ENCODE results near the gene PDE6B.
"Not testable (repeated sequence)": the region's sequence is repeated elsewhere in the genome, so short reads cannot be mapped to it uniquely, and the experiment has no call there.

Gene PDE6B

GRCh38 chr4:624705-625590 lies at the start of gene PDE6B:
PDE6B (plus strand) TSS chr4:625573; CDS start chr4:625627, 54 bp downstream.
- in situ Hi-C loops (cut with MboI; ENCODE audit: low sequenced_read_pairs) = no loop called here

- in situ Hi-C loops (cut with MboI; ENCODE audit: low sequenced_read_pairs) = no loop called here
These were observed 49.0 kb upstream of the PDE6B start, which contains the start of gene TMEM271 for GRCh38 chr4:576245-576821. TMEM271 (minus strand) TSS chr4:576295; CDS start chr4:576062, 233 bp downstream.

- in situ Hi-C loops (cut with MboI; ENCODE audit: low sequenced_read_pairs) = no loop called here
These were observed 48.3 kb upstream of the PDE6B start for GRCh38 chr4:576991-577498.

- in situ Hi-C loops (cut with MboI; ENCODE audit: low sequenced_read_pairs) = no loop called here
These were observed 47.6 kb upstream of the PDE6B start for GRCh38 chr4:577499-578450.

- in situ Hi-C loops (cut with MboI; ENCODE audit: low sequenced_read_pairs) = no loop called here
These were observed 46.6 kb upstream of the PDE6B start for GRCh38 chr4:578451-579443.

- in situ Hi-C loops (cut with MboI; ENCODE audit: low sequenced_read_pairs) = no loop called here
These were observed 45.7 kb upstream of the PDE6B start for GRCh38 chr4:579543-580175.

GRCh38 chr4:581181-581580 lies 44.2 kb upstream of the PDE6B start:
- in situ Hi-C loops (cut with MboI; ENCODE audit: low sequenced_read_pairs) = no loop called here

- in situ Hi-C loops (cut with MboI; ENCODE audit: low sequenced_read_pairs) = no loop called here
These were observed 43.5 kb upstream of the PDE6B start for GRCh38 chr4:581753-582361.

- in situ Hi-C loops (cut with MboI; ENCODE audit: low sequenced_read_pairs) = no loop called here
These were observed 41.6 kb upstream of the PDE6B start for GRCh38 chr4:583820-584219.

- in situ Hi-C loops (cut with MboI; ENCODE audit: low sequenced_read_pairs) = no loop called here
These were observed 37.6 kb upstream of the PDE6B start for GRCh38 chr4:587671-588350.

GRCh38 chr4:588351-588849 lies 37.0 kb upstream of the PDE6B start:
- in situ Hi-C loops (cut with MboI; ENCODE audit: low sequenced_read_pairs) = no loop called here

- in situ Hi-C loops (cut with MboI; ENCODE audit: low sequenced_read_pairs) = no loop called here
These were observed 36.0 kb upstream of the PDE6B start for GRCh38 chr4:589219-589963.

- in situ Hi-C loops (cut with MboI; ENCODE audit: low sequenced_read_pairs) = no loop called here
These were observed 35.0 kb upstream of the PDE6B start for GRCh38 chr4:590313-590841.

GRCh38 chr4:592178-592577 lies 33.2 kb upstream of the PDE6B start:
- in situ Hi-C loops (cut with MboI; ENCODE audit: low sequenced_read_pairs) = not testable (repeated sequence)

- in situ Hi-C loops (cut with MboI; ENCODE audit: low sequenced_read_pairs) = no loop called here
These were observed 32.4 kb upstream of the PDE6B start for GRCh38 chr4:592825-593520.

- in situ Hi-C loops (cut with MboI; ENCODE audit: low sequenced_read_pairs) = no loop called here
These were observed 26.4 kb upstream of the PDE6B start for GRCh38 chr4:598925-599324.

- in situ Hi-C loops (cut with MboI; ENCODE audit: low sequenced_read_pairs) = no loop called here
These were observed 25.2 kb upstream of the PDE6B start for GRCh38 chr4:600166-600565.

Measured in HL-60/S4 (cell line).